GM19099 (cell line): ENCODE data around the gene TM9SF3.

Experiments used
- POLR2A ChIP-seq: IDR thresholded peaks from 3 replicates; pipeline ENCODE4 v1.6.1; 2011; ENCODE audit warnings: low read depth; ENCODE audit not compliant: insufficient read length; ENCODE audit errors: extremely low read depth

Gene TM9SF3

DNA sequence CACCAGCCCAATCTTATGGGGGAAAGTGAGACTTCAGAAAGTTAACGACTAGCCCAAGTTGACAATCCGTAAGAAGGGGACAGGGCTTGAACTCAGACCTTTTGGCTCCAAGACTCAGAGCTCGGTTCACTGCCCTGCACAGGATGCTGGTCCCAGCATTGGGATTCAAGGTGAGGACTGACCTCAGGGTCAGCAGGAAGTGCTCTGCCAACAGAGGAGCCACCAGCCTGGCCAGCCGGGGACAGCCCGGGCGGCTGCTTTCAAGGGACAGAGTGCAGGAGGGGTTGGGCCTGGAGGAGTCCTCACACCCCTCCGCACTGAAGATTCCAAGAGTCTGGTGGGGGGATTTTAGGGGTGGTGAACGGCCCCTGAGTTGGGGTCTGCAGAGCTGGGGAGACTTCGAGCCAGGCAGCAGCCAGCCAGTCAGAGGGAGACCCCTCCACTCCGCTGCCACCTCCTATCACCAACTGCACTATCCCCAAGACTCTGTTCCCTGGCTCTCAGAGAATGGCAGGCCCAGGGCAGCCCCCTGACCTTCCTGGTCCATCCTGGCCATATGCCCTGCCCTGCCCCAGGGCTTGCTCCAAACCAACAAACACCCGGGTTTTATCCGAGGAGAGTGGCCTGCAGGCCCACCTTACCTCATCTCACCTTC is 92.8 kb downstream of the TM9SF3 start:
- no peak for TF ChIP-seq POLR2A

DNA sequence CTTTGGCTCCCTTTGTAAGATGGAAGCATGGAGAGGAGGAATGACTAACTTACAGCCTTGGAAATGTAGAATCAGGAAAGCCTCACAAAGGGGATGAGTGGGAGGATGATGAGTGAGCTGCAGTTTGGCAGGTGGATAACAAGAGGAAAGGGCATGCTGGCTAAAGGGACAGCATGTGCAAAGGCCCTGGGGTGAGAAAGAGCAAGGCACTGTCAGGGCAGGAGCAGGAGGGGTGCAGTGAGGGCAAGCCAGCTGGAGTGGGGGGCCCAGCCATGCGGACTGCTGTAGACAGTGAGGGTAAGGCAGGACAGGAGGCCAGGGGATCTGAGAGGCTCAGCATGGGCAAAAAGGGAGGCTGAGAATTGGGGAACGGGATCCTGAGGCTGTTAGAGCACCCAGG is 93.6 kb downstream of the TM9SF3 start:
- TF ChIP-seq POLR2A = no peak

DNA sequence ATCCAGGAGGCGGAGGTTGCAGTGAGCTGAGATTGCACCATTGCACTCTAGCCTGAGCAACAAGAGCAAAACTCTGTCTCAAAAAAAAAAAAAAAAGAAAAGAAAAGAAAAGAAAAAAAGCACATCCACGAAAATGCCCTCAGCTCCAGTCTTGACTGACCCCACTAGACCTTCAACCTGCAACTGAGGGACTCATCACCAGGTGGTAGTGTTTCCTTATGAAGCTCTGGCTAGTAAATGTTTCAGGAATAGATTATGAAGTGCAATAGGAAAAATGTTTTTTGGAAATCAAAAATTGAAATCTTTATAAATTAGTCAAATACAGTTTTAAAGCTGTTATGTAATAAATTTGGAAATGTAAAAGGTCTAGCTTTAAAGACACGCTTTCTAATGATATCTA is 95.5 kb downstream of the TM9SF3 start:
- TF ChIP-seq POLR2A = no peak

DNA sequence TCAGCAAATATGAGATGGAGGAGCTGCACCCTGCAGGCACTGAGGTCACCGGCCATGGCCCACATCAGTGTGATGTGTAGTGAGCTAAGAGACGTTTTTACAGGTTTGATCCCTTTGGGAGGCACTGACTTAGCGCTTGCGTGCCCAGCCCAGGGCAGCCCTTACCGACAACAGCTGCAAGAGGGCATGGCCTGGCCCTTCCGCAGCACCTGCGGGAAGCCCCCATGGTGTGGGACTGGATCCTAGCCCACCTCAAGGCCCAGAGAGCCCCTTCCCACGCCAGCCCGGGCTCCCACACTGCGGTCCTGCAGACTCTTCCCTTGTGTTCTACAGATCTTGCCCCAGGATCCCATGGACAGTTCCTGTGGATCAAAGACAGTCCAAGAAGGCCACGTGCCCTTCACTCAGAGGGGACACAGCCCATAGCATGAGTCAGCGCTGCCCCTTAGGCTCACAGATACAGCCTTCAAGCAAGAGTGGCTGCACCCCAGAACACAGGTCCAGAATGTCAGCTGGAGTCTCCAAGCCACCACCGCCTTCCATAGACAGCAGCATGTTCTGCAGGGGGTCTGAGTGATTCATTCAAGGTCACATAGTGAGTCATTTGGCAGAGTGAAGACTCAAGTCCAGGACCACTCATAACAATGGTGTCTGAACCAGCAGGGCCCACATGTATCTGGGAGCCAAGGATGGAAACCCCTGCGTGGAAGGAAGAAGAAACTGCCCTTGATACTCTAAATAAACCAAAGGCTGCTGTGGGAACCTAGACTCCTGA is 98.5 kb downstream of the TM9SF3 start:
- no peak for TF ChIP-seq POLR2A

DNA sequence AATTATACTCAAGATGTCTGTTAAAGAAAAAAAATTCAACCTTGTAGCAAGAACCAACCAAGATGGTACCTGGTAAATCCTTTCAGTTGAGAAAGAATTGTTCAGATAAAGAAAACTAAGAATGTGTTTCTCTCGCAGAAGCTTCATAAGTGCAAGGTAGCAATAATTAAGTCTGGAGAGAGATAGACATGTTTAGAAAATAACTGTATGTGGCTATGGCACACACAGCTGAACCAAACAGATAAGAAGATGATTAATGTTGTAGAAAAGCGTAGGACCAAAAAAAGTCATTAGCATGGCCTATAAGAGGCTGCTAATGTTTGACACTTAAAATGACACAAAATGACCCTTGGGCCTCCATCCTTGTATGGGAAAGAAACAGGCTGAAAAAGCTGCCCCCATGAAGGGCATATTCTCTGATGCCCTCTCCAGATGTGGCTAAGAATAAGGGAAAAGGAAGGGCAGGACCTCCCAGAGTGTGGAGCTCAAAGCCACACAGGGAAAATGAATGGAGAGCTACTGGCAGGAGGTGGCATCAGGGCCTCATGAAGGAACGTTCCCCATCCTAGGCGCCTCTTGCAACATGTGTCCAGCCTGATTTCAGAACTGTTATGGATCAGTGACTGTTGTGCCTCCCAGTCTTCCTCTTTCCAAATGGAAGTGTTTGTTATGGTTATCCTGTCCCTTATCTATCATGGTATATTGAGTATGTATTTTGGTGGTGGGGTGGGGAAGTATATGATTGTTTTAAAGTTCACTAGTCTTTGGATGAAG is 103.8 kb downstream of the TM9SF3 start:
- no peak for TF ChIP-seq POLR2A

DNA sequence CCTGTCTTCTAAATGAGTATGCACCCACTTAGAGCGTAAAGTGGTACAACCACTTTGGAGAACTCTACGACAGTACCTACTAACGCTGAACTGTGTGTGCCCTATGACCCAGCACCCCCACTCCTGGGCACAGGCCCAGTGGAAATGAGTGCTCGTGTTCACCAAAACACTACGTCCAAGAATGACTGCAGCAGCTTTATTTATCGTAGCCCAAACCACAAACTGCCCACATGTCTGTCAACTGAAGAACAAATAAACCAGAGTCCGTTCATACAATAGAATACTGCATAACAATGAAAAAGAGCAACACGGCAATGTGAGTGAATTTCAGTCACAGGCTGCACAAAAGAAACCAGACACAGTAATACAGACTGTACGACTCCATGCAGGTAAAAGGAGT is 108.5 kb downstream of the TM9SF3 start:
- TF ChIP-seq POLR2A = no peak

DNA sequence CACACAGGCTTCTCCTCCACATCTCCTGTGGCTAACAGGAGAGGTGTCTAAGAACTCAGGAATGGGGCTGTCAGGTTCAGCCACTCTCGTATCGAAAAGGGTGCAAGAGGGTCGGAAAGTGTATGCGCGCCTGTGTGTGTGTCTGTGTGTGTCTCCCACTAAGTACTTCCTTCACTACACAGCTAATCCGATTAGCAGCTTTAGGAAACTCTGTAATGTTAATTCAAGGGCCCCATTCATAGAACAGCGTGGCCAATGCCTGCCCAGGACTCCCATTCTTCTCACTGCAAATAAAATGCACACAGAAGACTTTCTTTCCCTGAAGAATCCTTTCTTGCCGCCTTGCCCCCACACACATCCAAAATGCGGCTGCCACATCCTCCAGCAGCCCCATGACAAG is 112.9 kb downstream of the TM9SF3 start:
- TF ChIP-seq POLR2A = no peak

DNA sequence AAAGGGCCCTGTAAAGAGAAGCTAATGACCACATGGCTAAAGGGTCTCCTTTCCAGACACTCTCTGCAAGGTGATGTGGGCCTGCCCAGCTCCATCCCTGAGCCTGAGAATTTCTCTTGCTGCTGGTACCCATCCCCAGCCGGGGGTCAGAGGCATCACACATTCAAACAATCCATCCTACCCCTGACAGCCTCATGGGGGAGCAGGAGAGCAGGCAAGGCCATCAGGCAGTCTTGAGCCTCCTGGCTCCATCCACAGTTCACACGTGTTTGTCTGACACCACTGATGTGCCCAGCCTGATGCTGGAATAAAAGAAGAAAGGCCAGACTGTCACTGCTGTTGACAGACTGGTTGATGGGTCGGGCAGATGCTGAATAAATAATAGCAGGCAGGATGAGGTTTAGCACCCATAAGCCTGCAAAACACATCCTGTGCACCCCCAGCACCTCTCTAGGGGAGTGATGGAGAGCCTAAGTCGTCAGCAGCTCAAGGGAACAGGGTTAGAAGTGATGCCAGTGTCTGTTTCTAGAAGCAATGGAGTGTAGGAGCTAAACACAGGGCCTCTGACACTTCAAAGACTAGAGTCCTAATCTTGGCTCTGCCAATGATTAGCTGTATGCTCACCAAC is 116.6 kb downstream of the TM9SF3 start:
- no peak for TF ChIP-seq POLR2A

DNA sequence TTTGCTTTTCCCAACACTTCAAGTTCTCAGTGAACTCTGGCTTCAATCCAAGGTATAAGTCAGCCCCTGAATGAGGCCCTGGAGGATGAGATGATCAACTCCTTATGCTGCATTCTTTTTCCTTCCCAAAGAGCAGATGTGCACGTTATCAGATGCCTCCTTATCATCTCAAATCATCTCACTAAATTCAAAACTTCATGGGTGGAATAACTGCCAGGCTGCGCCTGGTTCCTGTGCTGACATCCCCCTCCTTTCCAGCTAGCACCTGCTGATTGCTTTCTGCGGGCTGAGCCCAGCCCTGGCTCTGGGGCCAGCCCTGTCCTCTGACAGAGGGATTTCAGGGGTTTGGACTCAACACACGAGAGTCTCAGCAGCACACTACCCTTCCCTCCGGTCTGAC is 118.0 kb downstream of the TM9SF3 start:
- no peak for TF ChIP-seq POLR2A
